GM21786 (cell line): ENCODE results near the gene TAF11L14.

ENCODE experiments used
- ATAC-seq: cut with Tn5 transposase; IDR thresholded peaks from one replicate; pipeline ENCODE4 v1.9.1; 2021; ENCODE audit not compliant: unreplicated experiment

Gene TAF11L14

GRCh38 chr5:17678751-17679324 is 44.6 kb downstream of the TAF11L14 start:
- ATAC-seq: no peak

- ATAC-seq: no peak
These were observed 45.4 kb downstream of the TAF11L14 start for GRCh38 chr5:17679597-17680203.

- ATAC-seq: no peak
These were observed 46.5 kb downstream of the TAF11L14 start for GRCh38 chr5:17680737-17681136.
